HEK293T (cell line): ENCODE measurements around the gene SSUH2.

ENCODE experiments used
- ARNT ChIP-seq: fragments of 450-650 bp; IDR thresholded peaks from 2 replicates; pipeline ENCODE4 v1.6.1; 2017; ENCODE audit warnings: mild to moderate bottlenecking
- BHLHE40 ChIP-seq: fragments of 450-650 bp; IDR thresholded peaks from 2 replicates; pipeline ENCODE4 v1.6.1; 2016; ENCODE audit warnings: mild to moderate bottlenecking, moderate library complexity, borderline replicate concordance
- FOXA1 ChIP-seq: fragments of 450-650 bp; IDR thresholded peaks from 2 replicates; pipeline ENCODE4 v1.6.1; 2016; ENCODE audit warnings: mild to moderate bottlenecking
- FOXK2 ChIP-seq: fragments of 450-650 bp; IDR thresholded peaks from 2 replicates; pipeline ENCODE4 v1.6.1; 2016; ENCODE audit warnings: mild to moderate bottlenecking
- FOXM1 ChIP-seq: fragments of 450-650 bp; IDR thresholded peaks from 2 replicates; pipeline ENCODE4 v1.6.1; 2017; ENCODE audit warnings: mild to moderate bottlenecking, borderline replicate concordance
- HDGF ChIP-seq: fragments of 450-650 bp; IDR thresholded peaks from 2 replicates; pipeline ENCODE4 v1.6.1; 2017; ENCODE audit warnings: antibody characterized with exemption, borderline replicate concordance
- LEF1 ChIP-seq: fragments of 450-650 bp; IDR thresholded peaks from 2 replicates; pipeline ENCODE4 v1.6.1; 2017; ENCODE audit warnings: mild to moderate bottlenecking, borderline replicate concordance
- NFRKB ChIP-seq: fragments of 450-650 bp; IDR thresholded peaks from 2 replicates; pipeline ENCODE4 v1.6.1; 2016; ENCODE audit warnings: mild to moderate bottlenecking, moderate library complexity
- SP1 ChIP-seq: fragments of 450-650 bp; IDR thresholded peaks from 2 replicates; pipeline ENCODE4 v1.6.1; 2017
- SUZ12 ChIP-seq: fragments of 450-650 bp; IDR thresholded peaks from 2 replicates; pipeline ENCODE4 v1.6.1; 2016; ENCODE audit warnings: mild to moderate bottlenecking
- TARDBP ChIP-seq: fragments of 450-650 bp; IDR thresholded peaks from 2 replicates; pipeline ENCODE4 v1.6.1; 2016
- ZNF384 ChIP-seq: fragments of 450-650 bp; IDR thresholded peaks from 2 replicates; pipeline ENCODE4 v1.6.1; 2016
- TF ChIP-seq, protein P1 (sequence below): fragments of 450-650 bp; IDR thresholded peaks from 2 replicates; pipeline ENCODE4 v1.6.1; 2016

DNA sequence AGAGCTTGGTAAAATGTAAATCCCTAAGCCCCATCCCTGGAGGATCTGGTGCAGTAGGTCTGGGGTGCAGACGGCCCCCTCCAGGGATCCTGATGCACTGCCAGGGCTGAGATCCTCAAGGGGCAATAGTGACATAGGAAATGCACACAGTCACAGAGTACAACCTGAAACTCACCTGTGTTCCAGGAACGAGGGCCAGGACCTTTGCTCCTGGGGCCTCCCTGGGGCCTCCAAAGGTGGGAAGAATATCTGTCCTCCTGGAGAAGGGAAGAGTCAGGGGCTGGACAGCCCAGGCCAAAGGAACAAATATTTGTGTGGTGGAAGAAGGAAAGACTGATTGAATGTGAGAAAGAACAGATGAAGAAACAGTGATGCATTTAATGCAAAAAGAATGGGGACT lies 9.5 kb downstream of the SSUH2 start:
- TF ChIP-seq ARNT: no peak
- TF ChIP-seq TARDBP: no peak
- no peak for TF ChIP-seq ZNF384
- no peak for TF ChIP-seq FOXK2
- TF ChIP-seq LEF1: no peak
- no peak for TF ChIP-seq SP1
- TF ChIP-seq HDGF: no peak
- TF ChIP-seq, protein P1, sequence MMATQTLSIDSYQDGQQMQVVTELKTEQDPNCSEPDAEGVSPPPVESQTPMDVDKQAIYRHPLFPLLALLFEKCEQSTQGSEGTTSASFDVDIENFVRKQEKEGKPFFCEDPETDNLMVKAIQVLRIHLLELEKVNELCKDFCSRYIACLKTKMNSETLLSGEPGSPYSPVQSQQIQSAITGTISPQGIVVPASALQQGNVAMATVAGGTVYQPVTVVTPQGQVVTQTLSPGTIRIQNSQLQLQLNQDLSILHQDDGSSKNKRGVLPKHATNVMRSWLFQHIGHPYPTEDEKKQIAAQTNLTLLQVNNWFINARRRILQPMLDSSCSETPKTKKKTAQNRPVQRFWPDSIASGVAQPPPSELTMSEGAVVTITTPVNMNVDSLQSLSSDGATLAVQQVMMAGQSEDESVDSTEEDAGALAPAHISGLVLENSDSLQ: no peak
- TF ChIP-seq FOXM1: no peak
- TF ChIP-seq BHLHE40: no peak
- TF ChIP-seq SUZ12: no peak
- no peak for TF ChIP-seq NFRKB
- TF ChIP-seq FOXA1: no peak
